Activated CD4-positive, alpha-beta T cell treated with anti-CD3 and anti-CD28 coated beads, Interleukin-2, amount 50 U/mL, for 1 hour (primary cell): ENCODE measurements around the gene TPST2.

ENCODE experiments used
- DNase-seq: peaks from one replicate; pipeline ENCODE4 v3.0.0-alpha.2; 2020

The TPST2 gene

DNA sequence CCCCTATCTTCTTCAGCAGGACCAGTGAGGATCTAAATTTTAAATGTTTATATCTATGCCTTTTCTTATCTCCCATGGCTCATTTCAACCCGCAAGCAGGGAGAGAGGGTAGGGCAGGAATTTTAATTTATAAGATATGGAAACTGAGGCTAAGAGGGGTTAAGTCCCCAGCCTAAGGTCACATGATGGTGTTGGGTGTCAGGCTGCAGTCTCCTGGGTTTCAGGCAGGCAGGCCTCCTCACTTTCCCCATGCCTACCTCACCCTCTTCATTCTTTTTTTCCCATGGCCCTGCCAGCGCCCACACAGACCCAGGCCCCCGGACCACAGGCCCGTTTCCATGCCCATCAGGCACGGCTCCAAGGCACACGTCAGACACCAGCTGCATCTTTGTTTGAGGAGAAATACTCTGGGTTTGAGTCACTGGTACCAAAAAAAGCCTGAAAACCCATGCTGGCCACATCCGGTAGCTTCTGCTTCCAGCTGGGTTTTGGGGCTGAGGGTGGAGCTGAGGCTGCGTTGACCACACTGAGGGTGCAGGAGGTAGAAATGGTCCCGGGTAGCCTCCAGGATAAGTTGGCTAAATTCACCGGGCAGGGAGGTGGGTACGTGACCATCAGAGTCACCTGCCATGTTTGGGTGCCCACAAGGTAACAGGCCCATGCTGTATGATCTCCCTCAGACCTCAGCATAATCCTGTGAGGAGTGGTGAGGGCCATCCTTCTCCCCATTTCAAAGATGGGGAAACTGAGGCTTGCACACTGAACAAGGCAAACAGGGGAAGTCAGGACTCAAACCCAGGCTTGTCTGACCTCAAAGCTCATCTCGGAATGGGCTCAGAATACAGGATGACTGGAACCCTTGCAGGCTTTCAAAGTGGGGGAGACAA, 20.4 kb upstream of the TPST2 start:
- peak; percentile 8 for DNase-seq

GRCh38 chr22:26609287-26609686, 19.4 kb upstream of the TPST2 start:
- DNase-seq = no peak

GRCh38 chr22:26608129-26608528, 18.2 kb upstream of the TPST2 start:
- DNase-seq = no peak

GRCh38 chr22:26606611-26607010, 16.7 kb upstream of the TPST2 start:
- no peak for DNase-seq

DNA sequence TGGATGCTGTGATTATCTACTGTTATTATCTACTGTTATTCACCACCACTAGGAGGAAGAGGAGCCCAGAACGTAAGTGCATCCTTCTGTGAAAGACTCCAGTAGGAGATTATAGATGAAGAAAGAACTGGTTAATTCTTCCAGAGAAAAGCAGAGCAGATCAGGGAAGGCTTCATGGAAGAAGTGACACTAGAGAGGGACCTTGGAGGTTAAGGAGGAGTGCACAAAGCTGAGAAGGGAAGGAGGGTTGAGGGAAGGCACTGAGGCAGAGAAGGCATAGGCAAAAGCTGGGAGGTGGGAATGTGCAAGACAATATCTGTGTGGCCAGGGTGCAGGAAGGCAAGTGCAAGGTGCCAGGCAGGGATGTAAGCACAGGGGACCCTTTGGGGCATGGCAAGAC, 14.4 kb upstream of the TPST2 start:
- no peak for DNase-seq

DNA sequence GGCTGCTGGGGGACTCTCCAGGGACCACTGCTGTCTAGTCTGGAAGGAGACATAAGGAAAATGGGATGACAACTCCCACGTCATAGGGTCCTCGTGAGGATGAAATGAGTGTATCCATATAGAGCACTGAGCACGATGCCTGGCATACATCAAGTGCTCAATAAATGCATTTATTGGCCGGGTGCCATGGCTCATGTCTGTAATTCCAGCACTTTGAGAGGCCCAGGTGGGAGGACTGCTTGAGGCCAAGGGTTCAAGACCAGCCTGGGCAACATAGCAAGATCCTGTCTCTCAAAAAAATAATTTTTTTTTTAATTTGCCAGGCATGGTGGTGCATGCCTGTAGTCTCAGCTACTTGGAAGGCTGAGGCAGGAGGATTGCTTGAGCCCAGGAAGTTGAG, 12.2 kb upstream of the TPST2 start:
- DNase-seq = no peak

DNA sequence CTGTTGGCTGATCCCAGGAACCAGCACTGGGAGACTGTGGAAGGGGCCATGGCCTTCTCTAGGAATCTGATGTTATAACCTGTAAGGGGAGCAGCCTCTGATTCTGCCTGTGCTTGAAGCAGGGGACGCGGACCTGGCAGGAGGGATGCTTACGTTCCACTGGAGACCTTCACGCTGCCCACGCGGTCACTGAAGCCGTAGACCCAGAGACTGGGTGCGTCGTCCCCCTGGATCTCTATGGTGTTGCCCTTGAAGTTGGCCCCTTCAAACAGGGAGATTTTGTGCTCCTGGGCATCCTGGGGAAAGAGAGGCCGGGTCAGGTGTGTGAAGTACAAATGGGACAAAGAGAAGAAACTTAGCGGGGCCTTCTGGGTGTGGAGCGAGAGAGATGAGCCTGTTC, 11.8 kb upstream of the TPST2 start:
- no peak for DNase-seq

DNA sequence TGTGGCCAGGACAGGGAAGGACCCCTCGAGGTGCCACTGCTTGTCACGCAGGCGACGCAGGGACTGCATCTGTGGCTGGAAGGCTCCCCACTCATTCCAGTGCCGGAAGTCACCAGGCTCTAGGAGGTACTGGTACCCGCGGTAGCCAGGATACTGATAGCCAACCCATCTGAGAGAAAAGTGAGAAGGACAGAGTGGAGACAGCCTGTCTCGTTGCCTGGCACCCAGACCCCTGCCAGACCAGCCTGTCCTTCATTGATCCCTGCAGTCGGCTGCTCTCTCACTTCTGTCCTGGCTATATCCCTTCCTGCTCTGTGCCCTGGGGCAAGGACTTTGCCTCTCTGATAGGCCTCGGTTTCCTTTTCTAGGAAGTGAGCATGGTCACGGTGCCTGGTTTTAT, 9.6 kb upstream of the TPST2 start:
- no peak for DNase-seq

GRCh38 chr22:26597480-26597879, 7.5 kb upstream of the TPST2 start:
- no peak for DNase-seq

DNA sequence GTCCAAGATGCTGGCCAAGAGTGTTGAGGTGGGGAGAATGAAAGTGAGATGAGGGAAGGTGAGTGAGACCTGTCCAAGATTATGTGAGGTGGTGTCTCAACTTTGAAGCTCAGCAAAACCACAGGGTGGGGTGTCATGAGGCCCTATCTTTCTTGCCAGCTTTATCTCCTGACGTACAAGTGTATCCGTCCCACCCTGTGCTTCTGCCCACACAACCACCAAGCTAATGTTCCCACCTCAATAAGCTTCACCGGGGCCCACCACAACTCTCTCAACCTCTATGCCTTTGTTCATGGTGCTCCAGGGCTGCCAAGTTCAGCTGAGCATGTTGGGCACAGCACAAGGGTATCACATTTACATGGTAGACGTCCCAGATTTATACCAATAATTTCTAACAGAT, 7.1 kb upstream of the TPST2 start:
- DNase-seq = no peak

GRCh38 chr22:26593763-26594162, 3.8 kb upstream of the TPST2 start:
- no peak for DNase-seq

DNA sequence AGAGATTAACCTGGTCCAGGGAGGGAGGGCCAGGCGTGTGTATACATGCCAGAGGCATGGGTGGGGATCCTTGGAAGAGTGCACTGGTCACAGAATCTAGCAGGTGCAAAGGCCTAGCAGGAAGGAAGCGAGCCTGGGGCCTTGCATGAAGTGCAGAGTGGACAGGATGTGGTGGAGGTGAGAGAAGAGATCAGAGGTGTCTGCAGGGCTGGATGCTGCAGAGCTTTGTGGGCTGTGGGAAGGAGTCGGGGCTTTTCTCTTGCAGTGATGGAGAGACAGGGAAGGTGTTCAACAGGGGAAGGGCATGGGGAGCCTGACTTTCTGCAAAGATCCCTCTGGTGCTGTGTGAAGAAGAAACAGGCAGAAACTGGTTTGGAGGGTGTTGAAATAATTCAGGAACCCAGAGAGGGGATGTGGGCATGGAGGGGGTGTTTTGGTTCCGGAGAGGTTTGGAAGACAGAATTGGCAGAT, 2.5 kb upstream of the TPST2 start:
- DNase-seq = peak; percentile 18

GRCh38 chr22:26589367-26589844, 526 bp downstream of the TPST2 start:
- peak; percentile 18 for DNase-seq

DNA sequence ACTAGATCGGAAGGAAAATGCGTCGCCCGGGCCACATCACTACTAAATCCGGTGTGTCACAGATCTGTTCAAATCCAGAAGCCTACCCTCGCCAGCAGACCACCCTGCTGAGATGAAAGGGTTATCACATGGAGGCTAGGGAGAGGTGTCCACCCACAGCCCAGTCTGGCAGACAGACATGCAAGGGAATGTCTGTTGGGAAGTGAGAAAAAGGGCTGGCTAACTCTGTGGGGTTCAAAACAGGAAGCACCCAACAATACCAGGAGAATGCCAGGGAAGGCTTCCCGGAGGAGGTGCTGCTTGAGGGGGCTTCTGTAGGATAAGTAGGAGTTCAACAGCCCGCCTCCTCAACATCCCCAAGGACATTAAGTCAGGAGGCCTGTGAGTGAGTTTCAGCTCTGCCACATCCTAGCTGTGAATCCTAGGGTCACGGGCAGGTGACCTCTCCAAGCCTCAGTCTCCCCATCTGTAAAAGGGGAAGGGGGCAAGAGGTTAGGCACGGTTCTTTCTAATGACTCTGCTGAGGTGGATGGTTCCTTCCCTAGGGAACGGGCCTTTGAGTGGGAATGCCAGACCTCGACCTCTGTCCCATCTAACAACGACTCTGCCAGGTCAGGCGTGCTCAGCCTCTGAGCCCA, 1.1 kb downstream of the TPST2 start:
- no peak for DNase-seq

DNA sequence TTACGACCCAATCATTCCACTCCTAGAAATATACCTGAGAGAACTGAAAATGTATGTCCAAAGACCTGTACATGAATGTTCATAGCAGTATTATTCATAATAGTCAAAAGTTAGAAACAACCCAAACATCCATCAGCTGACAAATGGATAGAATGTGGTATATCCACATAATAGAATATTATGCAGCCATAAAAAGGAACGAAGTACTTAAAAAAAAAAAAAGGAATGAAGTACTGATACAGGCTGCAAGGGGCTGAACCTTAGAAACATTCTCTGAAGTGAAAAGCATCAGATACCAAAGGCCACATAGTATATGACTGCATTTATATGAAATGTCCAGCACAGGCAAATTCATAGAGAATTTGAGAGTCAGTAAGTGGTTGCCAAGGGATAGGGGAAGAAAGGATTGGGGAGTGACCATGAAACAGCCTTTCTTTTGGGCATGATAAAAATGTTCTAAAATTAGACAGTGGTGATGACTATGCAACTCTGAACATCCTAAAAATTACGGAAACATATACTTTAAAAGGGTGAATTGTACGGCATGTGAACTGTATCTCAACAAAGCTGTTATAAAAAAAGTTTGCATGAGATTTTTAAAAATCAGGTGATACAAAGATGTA, 1.8 kb downstream of the TPST2 start:
- DNase-seq = no peak

DNA sequence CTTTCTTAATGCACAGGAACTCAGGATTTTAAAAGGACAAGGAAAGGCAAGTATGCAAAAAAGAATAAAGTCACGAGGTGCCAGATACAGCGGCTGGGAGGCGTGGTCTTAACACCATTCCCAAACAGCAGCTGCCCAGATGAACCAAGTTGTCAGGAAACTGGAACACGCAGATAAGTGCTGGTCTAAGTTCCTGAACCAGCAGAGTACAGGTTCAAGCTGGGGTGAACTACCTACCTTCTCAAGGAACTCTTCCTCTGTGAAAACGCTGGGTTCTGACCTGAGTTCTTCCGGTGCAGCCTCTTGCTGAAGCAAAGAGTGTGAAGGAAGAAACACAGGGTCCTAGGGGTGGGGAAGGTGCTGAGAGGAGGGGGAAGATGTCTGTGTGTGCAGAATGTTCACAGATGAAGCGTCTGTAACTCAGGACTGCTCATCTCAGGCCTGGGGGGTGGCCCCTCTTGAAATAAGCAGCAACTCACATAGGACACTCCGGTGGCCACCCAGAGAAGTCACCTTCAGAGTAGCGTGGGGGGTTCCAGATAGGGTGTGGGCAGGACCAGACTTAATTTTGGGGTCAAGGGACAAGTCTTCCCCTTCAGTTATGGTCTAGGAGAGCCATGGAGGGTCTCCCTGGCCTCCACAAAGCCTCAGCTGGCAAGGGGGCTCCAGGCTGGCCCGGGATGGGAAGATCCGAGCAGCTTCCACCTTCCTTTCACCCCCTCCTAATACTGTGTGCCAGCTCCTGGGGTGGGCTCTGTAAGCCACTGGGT, 3.2 kb downstream of the TPST2 start:
- DNase-seq = no peak

- no peak for DNase-seq
Observed at GRCh38 chr22:26585104-26585790, 4.7 kb downstream of the TPST2 start.

- DNase-seq = no peak
Observed at GRCh38 chr22:26584010-26584409, 5.9 kb downstream of the TPST2 start.

- DNase-seq = no peak
Observed at GRCh38 chr22:26581633-26582168, 8.2 kb downstream of the TPST2 start.

DNA sequence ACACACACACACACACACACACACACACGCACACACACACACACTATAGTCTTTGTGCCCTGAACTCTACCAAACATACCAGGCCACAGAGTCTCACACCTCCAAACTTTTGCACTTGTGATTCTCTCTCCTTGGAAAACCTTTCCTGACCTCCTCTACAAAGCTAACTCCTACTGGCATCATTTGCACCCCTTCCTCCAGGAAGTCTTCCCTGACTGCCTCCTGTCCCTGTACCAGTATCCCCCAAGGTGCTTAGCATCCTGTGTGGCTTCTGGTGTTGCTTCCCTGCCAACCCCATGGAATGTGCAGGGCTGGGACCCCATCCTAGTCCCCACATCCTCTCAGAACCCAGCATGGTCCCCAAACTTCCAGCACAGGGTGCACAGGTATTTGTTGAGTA, 8.9 kb downstream of the TPST2 start:
- no peak for DNase-seq

GRCh38 chr22:26580240-26580962, 9.5 kb downstream of the TPST2 start:
- no peak for DNase-seq
